PC-3 (cell line): ENCODE measurements around the gene VMAC.

Experiments
- EZH2phosphoT487 ChIP-seq: fragments of 300-600 bp; sonication (generic); IDR thresholded peaks from 2 replicates; pipeline ENCODE4 v1.6.1; 2018; ENCODE audit warnings: mild to moderate bottlenecking, antibody characterized with exemption, low read length, borderline replicate concordance
- TF ChIP-seq, protein P1 (sequence below): fragments of 300-600 bp; sonication (generic); conservative IDR thresholded peaks from 2 replicates; pipeline ENCODE4 v1.5.1; 2017; ENCODE audit warnings: antibody characterized with exemption, low read depth, mild to moderate bottlenecking, low read length

DNA sequence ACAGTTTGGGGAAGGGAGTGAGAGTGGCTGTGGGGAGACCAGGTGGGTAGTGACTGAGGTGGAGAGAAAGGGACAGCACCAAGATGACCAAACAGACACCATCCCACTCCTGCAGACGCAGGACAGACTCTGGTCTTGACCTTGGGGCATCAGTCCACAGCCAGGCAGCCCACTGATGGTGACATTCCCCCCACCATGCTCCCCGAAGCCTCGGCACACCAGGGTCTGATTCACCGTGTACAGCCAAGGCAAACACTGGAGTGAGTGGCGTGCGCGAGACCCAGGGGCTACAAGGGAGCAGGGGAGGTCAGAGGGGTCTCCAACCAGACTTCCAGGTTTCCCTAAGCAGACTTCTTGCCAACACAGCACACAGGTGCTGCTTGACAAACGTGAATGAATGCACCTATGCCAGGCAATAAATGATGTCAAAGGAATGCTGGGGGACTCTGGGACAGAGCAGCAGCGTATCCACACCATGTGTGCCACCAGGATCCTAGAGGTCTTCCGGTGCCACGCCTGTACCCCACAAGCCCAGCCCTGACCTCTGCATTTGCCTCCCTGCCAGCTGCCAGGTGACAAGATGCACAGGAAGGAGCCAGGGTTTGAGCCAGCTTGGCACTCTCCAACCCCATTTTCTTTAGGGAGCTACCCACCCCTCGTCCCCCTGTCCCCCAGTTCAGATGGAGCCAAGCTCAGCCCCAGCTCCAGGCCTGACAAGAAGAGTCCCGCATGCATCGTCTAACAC, 54.8 kb downstream of the VMAC start:
- TF ChIP-seq, protein P1, sequence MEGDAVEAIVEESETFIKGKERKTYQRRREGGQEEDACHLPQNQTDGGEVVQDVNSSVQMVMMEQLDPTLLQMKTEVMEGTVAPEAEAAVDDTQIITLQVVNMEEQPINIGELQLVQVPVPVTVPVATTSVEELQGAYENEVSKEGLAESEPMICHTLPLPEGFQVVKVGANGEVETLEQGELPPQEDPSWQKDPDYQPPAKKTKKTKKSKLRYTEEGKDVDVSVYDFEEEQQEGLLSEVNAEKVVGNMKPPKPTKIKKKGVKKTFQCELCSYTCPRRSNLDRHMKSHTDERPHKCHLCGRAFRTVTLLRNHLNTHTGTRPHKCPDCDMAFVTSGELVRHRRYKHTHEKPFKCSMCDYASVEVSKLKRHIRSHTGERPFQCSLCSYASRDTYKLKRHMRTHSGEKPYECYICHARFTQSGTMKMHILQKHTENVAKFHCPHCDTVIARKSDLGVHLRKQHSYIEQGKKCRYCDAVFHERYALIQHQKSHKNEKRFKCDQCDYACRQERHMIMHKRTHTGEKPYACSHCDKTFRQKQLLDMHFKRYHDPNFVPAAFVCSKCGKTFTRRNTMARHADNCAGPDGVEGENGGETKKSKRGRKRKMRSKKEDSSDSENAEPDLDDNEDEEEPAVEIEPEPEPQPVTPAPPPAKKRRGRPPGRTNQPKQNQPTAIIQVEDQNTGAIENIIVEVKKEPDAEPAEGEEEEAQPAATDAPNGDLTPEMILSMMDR, result no peak
- TF ChIP-seq EZH2phosphoT487, result no peak
